RWPE2 (cell line): ENCODE results near the gene SVIL.

ENCODE experiments used
- ATAC-seq: fragments of 200-7000 bp; cut with Tn5 transposase; 3 replicates; pipeline ENCODE4 v1.9.1; 2021; ENCODE audit warnings: low read depth
- DNase-seq: peaks from one replicate; pipeline ENCODE4 v3.0.0-alpha.2; 2020; ENCODE audit warnings: low spot score
- H3K27ac ChIP-seq: fragments of 450-650 bp; 2 replicates; pipeline ENCODE4 v1.5.1; 2017; ENCODE audit warnings: mild to moderate bottlenecking; ENCODE audit not compliant: poor library complexity, severe bottlenecking
- H3K27me3 ChIP-seq: fragments of 250-450 bp; sonication (Bioruptor Pico); 2 replicates; pipeline ENCODE4 v1.5.1; 2021; ENCODE audit warnings: mild to moderate bottlenecking, moderate library complexity; ENCODE audit not compliant: insufficient read depth, poor library complexity, severe bottlenecking
- H3K36me3 ChIP-seq: fragments of 250-450 bp; sonication (Bioruptor Pico); 2 replicates; pipeline ENCODE4 v1.5.1; 2020; ENCODE audit warnings: low read depth, mild to moderate bottlenecking, moderate library complexity
- H3K4me1 ChIP-seq: fragments of 250-450 bp; sonication (Bioruptor Pico); 2 replicates; pipeline ENCODE4 v1.5.1; 2021; ENCODE audit warnings: mild to moderate bottlenecking, moderate library complexity; ENCODE audit not compliant: insufficient read depth, poor library complexity, severe bottlenecking
- H3K4me3 ChIP-seq: fragments of 250-450 bp; sonication (Bioruptor Pico); 2 replicates; pipeline ENCODE4 v1.5.1; 2021; ENCODE audit warnings: mild to moderate bottlenecking, moderate library complexity; ENCODE audit not compliant: severe bottlenecking
- H3K9me3 ChIP-seq: fragments of 250-450 bp; sonication (Bioruptor Pico); 2 replicates; pipeline ENCODE4 v1.5.1; 2021; ENCODE audit warnings: mild to moderate bottlenecking, moderate library complexity; ENCODE audit not compliant: severe bottlenecking
- TF ChIP-seq, protein P1 (sequence below): fragments of 450-650 bp; IDR thresholded peaks from one replicate; pipeline ENCODE4 v1.5.1; 2017; ENCODE audit warnings: mild to moderate bottlenecking, moderate library complexity; ENCODE audit not compliant: poor library complexity, severe bottlenecking

The SVIL gene

DNA sequence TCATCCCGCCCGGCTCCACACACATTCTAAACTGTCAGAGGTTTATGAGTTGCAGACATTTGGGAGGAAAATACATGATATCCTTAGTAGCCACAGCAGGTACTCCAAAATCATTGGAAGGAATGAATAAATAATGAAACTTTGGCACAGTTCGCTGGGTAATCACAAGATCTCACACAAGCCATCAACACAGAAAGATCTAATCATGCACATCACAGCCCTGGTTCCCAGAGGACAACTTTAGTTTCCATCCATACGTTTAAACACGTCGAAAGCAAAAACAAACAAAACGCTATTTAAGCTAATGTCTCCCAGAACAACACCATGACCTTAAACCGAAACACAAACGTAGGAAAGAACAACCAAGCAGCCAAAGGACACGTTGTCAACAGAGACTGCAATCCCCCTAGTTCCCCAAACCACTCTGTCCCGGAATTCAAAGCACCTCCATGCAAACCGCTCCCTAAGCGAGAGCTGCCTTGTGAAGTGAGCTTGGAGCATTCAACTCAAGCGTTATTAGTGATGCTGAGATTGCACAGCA lies 12.3 kb downstream of the SVIL start:
- H3K27ac ChIP-seq: no peak overlapping the region
- peaks cover 7% of the 10 kb centered on the region for H3K4me1 ChIP-seq

DNA sequence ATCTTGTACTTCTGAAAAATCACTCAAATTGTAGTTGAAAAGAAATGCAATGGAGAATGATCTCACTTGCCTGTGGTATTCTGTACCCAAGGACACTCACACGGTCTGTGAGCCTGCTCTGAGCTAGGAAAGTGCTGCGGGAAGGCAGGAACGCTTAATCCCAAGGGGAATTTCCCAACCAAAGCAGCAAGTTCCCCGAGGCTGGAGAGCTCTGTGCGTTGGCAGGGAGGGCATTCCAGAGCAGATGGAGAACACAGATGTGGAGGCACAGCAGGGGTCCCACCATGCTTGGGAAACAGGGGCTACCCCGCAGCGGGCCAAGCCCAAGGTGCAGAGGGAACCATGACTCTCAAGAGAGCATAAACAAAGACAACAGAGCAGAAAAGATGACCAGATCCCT lies 13.6 kb downstream of the SVIL start:
- TF ChIP-seq, protein P1, sequence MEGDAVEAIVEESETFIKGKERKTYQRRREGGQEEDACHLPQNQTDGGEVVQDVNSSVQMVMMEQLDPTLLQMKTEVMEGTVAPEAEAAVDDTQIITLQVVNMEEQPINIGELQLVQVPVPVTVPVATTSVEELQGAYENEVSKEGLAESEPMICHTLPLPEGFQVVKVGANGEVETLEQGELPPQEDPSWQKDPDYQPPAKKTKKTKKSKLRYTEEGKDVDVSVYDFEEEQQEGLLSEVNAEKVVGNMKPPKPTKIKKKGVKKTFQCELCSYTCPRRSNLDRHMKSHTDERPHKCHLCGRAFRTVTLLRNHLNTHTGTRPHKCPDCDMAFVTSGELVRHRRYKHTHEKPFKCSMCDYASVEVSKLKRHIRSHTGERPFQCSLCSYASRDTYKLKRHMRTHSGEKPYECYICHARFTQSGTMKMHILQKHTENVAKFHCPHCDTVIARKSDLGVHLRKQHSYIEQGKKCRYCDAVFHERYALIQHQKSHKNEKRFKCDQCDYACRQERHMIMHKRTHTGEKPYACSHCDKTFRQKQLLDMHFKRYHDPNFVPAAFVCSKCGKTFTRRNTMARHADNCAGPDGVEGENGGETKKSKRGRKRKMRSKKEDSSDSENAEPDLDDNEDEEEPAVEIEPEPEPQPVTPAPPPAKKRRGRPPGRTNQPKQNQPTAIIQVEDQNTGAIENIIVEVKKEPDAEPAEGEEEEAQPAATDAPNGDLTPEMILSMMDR: no peak
- no peak overlapping the region for H3K4me3 ChIP-seq
- ATAC-seq: peak; percentile 58
- H3K4me1 ChIP-seq: peaks cover 4% of the 10 kb centered on the region
- H3K27ac ChIP-seq: no peak overlapping the region
- no peaks in the 10 kb centered on the region for H3K36me3 ChIP-seq
- H3K27me3 ChIP-seq: no peaks in the 10 kb centered on the region
- H3K9me3 ChIP-seq: no peaks in the 10 kb centered on the region
- no peak for DNase-seq

More for the DNA sequence above, 12.3 kb downstream of the SVIL start:
- ATAC-seq (no peak), DNase-seq (no peak)
- TF ChIP-seq, protein P1: no peak
- Histone ChIP-seq H3K9me3 (no peaks in the 10 kb centered on the region), H3K27me3 (no peaks in the 10 kb centered on the region), H3K4me3 (no peak overlapping the region), H3K36me3 (no peaks in the 10 kb centered on the region)

DNA sequence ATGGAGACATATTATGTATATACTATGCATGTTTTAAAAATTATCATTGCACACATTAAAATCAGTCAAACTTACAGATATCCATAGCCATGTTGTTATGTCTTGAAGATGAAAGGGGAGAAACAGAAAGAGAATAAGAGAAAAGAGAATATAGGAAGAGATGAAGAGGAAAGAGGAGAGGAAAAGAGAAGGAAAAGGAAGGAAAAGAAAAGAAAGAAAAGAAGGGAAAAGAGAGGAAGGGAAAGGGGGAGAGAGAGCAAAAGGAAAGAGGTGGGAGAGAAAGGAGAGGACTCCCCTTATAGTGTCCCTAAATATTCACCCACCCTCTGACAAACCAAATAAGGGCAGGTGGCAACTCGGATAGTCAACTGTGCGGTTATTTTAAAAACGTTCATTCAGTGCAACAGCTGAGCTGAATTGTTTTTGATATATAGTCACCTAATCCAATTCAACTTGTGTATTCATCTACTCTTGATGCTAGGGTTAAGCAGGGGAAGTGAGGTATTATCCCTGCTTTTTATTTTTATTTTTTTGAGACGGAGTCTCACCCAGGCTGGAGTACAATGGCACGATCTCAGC lies 14.6 kb downstream of the SVIL start:
- peaks cover 4% of the 10 kb centered on the region for H3K4me1 ChIP-seq
- H3K27me3 ChIP-seq: no peaks in the 10 kb centered on the region

DNA sequence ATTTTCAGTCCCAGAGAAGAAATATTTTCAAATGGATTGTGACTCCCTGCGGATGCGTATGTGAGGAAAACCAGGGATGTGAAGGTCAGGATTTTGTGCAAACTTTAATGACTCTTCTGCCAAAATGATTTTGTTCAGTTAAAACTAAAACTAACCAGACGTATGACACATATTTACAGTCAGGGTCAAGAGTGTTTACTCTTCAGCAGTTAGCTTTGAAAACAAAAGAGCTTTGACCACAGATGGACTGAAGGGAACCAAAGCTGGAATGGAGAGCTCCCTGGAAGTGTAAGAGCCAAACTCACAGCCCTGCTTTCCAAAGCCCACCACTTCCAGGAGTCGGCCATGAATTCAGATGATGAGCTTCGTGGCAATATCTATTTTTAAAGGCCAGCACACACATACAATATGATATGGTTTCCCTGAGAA lies 15.5 kb downstream of the SVIL start:
- H3K36me3 ChIP-seq: no peaks in the 10 kb centered on the region
- TF ChIP-seq, protein P1: no peak
- DNase-seq: no peak
- H3K9me3 ChIP-seq: no peaks in the 10 kb centered on the region
- no peak overlapping the region for H3K4me3 ChIP-seq
- no peak overlapping the region for H3K27ac ChIP-seq
- ATAC-seq: no peak
- peaks cover 4% of the 10 kb centered on the region for H3K4me1 ChIP-seq
- no peaks in the 10 kb centered on the region for H3K27me3 ChIP-seq

More for the DNA sequence above, 14.6 kb downstream of the SVIL start:
- no peak for ATAC-seq
- Histone ChIP-seq H3K4me3 (no peak overlapping the region), H3K36me3 (no peaks in the 10 kb centered on the region), H3K9me3 (no peaks in the 10 kb centered on the region), H3K27ac (no peak overlapping the region)
- DNase-seq: no peak
- TF ChIP-seq, protein P1: no peak
